Measurements from ENCODE around the gene PPARA. TPM values are rescaled to one million over a fixed set of nuclear protein-coding genes. Genes with fewer than 3 reads are reported as not detected.

The PPARA gene
- total RNA-seq, 2 experiments from 2014 or later: 3.3 to 10.5 TPM

- intact Hi-C loops (cut with micrococcal nuclease; ENCODE audit: unreplicated experiment): no loop called here
- POLR2A ChIA-PET: no interaction called here
- H3K4me1 ChIP-seq (ENCODE audit: insufficient read depth, low read length, poor library complexity, severe bottlenecking): no peaks in the 10 kb centered on the region
- CTCF ChIA-PET (ENCODE audit: unreplicated experiment): no interaction called here
- H4K20me1 ChIP-seq (ENCODE audit: insufficient read depth, low read length): no peaks in the 10 kb centered on the region
- H3K79me2 ChIP-seq (ENCODE audit: insufficient read depth, low read depth, low read length): no peaks in the 10 kb centered on the region
- no peaks in the 10 kb centered on the region for H3K36me3 ChIP-seq (ENCODE audit: insufficient read depth, low read length)
- H3K27ac ChIP-seq (ENCODE audit: low read depth, low read length, poor library complexity, severe bottlenecking): no peak overlapping the region
- no TSS peak for BruUV-seq (replicated peaks)
- H3K9me3 ChIP-seq (ENCODE audit: low read length): 0 out of 2 replicates have a peak, but pooled peaks cover under 1% of the 10 kb centered on the region
- H3K9me2 ChIP-seq (ENCODE audit: insufficient read depth, low read length): no peaks in the 10 kb centered on the region
- no peak overlapping the region for H3K4me3 ChIP-seq (ENCODE audit: low read depth, low read length, poor library complexity, severe bottlenecking)
- TF ChIP-seq EZH2phosphoT487 (IDR thresholded peaks at IDR 0.05; ENCODE audit: borderline replicate concordance, low read depth, low read length) (no peak), CTCF (conservative IDR thresholded peaks at IDR 0.05; ENCODE audit: low read length) (no peak)
- no peak for DNase-seq (ENCODE audit: low spot score)
- H2AFZ ChIP-seq (ENCODE audit: low read length): no peak overlapping the region
- no peak overlapping the region for H3K4me2 ChIP-seq (ENCODE audit: low read length)
These were observed 64.3 kb downstream of the PPARA start for GRCh38 chr22:46214616-46215015.

GRCh38 chr22:46219636-46220035 lies 69.3 kb downstream of the PPARA start:
- H3K79me2 ChIP-seq (ENCODE audit: insufficient read depth, low read depth, low read length): no peaks in the 10 kb centered on the region
- H3K9me2 ChIP-seq (ENCODE audit: insufficient read depth, low read length): no peaks in the 10 kb centered on the region
- H3K9me3 ChIP-seq (ENCODE audit: low read length): no peaks in the 10 kb centered on the region
- BruUV-seq (replicated peaks): no TSS peak
- intact Hi-C loops (cut with micrococcal nuclease; ENCODE audit: unreplicated experiment): no loop called here
- H3K4me1 ChIP-seq (ENCODE audit: insufficient read depth, low read length, poor library complexity, severe bottlenecking): no peaks in the 10 kb centered on the region
- H3K27ac ChIP-seq (ENCODE audit: low read depth, low read length, poor library complexity, severe bottlenecking): no peak overlapping the region
- TF ChIP-seq CTCF (conservative IDR thresholded peaks at IDR 0.05; ENCODE audit: low read length) (no peak), EZH2phosphoT487 (IDR thresholded peaks at IDR 0.05; ENCODE audit: borderline replicate concordance, low read depth, low read length) (no peak)
- POLR2A ChIA-PET: no interaction called here
- H3K4me2 ChIP-seq (ENCODE audit: low read length): no peak overlapping the region; the same call in 1 of the 2 replicates
- H2AFZ ChIP-seq (ENCODE audit: low read length): no peak overlapping the region
- no peak overlapping the region for H3K4me3 ChIP-seq (ENCODE audit: low read depth, low read length, poor library complexity, severe bottlenecking)
- CTCF ChIA-PET (ENCODE audit: unreplicated experiment): no interaction called here
- no peaks in the 10 kb centered on the region for H3K36me3 ChIP-seq (ENCODE audit: insufficient read depth, low read length)
- no peaks in the 10 kb centered on the region for H4K20me1 ChIP-seq (ENCODE audit: insufficient read depth, low read length)
- DNase-seq (ENCODE audit: low spot score): no peak

GRCh38 chr22:46220921-46221320 lies 70.6 kb downstream of the PPARA start:
- intact Hi-C loops (cut with micrococcal nuclease; ENCODE audit: unreplicated experiment): no loop called here
- H3K79me2 ChIP-seq (ENCODE audit: insufficient read depth, low read depth, low read length): no peaks in the 10 kb centered on the region
- ChIA-PET CTCF (ENCODE audit: unreplicated experiment) (no interaction called here), POLR2A (no interaction called here)
- no peak overlapping the region for H3K4me2 ChIP-seq (ENCODE audit: low read length)
- H3K27ac ChIP-seq (ENCODE audit: low read depth, low read length, poor library complexity, severe bottlenecking): no peak overlapping the region
- H4K20me1 ChIP-seq (ENCODE audit: insufficient read depth, low read length): no peaks in the 10 kb centered on the region
- no peak overlapping the region for H2AFZ ChIP-seq (ENCODE audit: low read length)
- no TSS peak for BruUV-seq (replicated peaks)
- H3K4me1 ChIP-seq (ENCODE audit: insufficient read depth, low read length, poor library complexity, severe bottlenecking): no peaks in the 10 kb centered on the region
- DNase-seq (ENCODE audit: low spot score): no peak
- TF ChIP-seq EZH2phosphoT487 (IDR thresholded peaks at IDR 0.05; ENCODE audit: borderline replicate concordance, low read depth, low read length): no peak
- TF ChIP-seq CTCF (conservative IDR thresholded peaks at IDR 0.05; ENCODE audit: low read length): no peak
- H3K9me3 ChIP-seq (ENCODE audit: low read length): no peaks in the 10 kb centered on the region
- no peaks in the 10 kb centered on the region for H3K36me3 ChIP-seq (ENCODE audit: insufficient read depth, low read length)
- no peak overlapping the region for H3K4me3 ChIP-seq (ENCODE audit: low read depth, low read length, poor library complexity, severe bottlenecking)
- no peaks in the 10 kb centered on the region for H3K9me2 ChIP-seq (ENCODE audit: insufficient read depth, low read length)
